ENCODE data around the gene CD36.

CD36 gene

DNA sequence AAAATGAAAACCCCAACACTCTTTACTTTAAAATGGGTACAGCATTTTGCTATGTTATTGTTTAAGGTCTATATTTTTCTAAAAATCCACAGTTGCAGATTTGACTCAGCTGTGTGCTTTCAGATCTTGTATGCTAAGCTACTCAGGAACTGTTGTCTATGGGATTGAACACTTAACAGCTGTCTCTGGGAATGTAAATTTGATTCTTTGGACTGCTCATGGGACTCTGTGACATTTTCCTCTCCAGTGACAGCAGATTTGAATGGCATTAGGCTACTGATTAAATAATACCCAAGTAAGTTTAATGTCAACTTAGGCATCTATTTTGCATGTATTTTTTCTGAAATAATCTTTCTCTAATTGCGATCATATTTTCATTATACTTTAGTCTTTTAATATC, 1.7 kb upstream of the CD36 start:
- H3F3A ChIP-seq (ENCODE audit: insufficient read depth, low read length): no peaks in the 10 kb centered on the region
- H3K27ac ChIP-seq (ENCODE audit: low read depth, low read length, poor library complexity, severe bottlenecking): no peak overlapping the region
- H3K79me2 ChIP-seq (ENCODE audit: insufficient read depth, low read length): no peaks in the 10 kb centered on the region
- no peak overlapping the region for H3K4me3 ChIP-seq (ENCODE audit: low read depth, low read length, poor library complexity, severe bottlenecking)
- no peak overlapping the region for H3K4me2 ChIP-seq (ENCODE audit: low read length)
- H3K9me3 ChIP-seq (ENCODE audit: low read length): no peaks in the 10 kb centered on the region
- H3K9ac ChIP-seq (ENCODE audit: low read length): no peak overlapping the region
- H3K4me1 ChIP-seq (ENCODE audit: insufficient read depth, low read length, severe bottlenecking): no peaks in the 10 kb centered on the region
- no peaks in the 10 kb centered on the region for H4K20me1 ChIP-seq (ENCODE audit: insufficient read depth, low read length)
- no peak overlapping the region for H2AFZ ChIP-seq (ENCODE audit: low read length)
- TF ChIP-seq, protein P1, sequence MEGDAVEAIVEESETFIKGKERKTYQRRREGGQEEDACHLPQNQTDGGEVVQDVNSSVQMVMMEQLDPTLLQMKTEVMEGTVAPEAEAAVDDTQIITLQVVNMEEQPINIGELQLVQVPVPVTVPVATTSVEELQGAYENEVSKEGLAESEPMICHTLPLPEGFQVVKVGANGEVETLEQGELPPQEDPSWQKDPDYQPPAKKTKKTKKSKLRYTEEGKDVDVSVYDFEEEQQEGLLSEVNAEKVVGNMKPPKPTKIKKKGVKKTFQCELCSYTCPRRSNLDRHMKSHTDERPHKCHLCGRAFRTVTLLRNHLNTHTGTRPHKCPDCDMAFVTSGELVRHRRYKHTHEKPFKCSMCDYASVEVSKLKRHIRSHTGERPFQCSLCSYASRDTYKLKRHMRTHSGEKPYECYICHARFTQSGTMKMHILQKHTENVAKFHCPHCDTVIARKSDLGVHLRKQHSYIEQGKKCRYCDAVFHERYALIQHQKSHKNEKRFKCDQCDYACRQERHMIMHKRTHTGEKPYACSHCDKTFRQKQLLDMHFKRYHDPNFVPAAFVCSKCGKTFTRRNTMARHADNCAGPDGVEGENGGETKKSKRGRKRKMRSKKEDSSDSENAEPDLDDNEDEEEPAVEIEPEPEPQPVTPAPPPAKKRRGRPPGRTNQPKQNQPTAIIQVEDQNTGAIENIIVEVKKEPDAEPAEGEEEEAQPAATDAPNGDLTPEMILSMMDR (IDR thresholded peaks at IDR 0.05; ENCODE audit: low read length): no peak
- no peak for TF ChIP-seq EZH2 (IDR thresholded peaks at IDR 0.05; ENCODE audit: borderline replicate concordance, low read length)
- no peaks in the 10 kb centered on the region for H3K9me2 ChIP-seq (ENCODE audit: low read depth, low read length)
- H3K27me3 ChIP-seq (ENCODE audit: insufficient read depth, low read length): no peaks in the 10 kb centered on the region
- H3K36me3 ChIP-seq (ENCODE audit: insufficient read depth, low read length): no peaks in the 10 kb centered on the region

DNA sequence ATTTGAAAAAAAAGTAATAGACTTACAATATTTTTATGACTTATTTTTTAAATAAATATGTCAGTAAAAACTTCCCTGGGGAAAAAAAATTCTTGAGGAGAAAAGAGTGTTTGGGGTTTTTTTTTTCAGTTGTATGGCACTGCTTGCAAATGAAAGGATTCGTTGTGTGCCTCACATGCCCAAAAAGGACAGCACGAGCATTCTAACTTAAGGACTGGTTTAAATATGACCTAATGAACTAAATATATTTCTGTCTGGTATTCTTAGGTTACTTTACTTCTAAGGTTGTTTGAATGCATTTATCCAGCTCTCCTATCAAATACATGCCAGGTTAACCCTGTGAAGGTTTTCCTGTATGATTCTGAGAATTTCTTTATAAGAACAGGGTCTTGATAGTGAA, 988 bp upstream of the CD36 start:
- Histone ChIP-seq H3K27ac (ENCODE audit: low read depth, low read length, poor library complexity, severe bottlenecking) (no peak overlapping the region), H3K4me2 (ENCODE audit: low read length) (no peak overlapping the region)

DNA sequence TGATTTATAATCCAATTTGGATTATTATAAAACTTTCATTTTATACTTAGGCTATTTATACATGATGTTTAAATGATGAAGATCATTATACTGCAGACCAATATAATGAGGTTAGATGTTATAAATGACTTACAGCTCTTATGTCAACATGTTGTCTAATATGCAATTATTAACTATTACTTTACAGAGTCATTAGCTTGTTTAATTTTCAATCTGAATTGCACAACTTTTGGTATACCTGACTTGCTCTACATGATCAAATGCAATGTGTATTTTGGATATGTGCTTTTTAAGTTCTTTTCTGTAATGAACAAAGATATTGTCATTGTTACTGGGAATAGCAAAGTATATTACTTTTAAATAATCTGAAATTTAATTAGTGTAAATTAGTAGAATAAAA, 569 bp downstream of the CD36 start:
- Histone ChIP-seq H3K9me3 (ENCODE audit: low read length) (no peaks in the 10 kb centered on the region), H3K9me2 (ENCODE audit: low read depth, low read length) (no peaks in the 10 kb centered on the region), H3K79me2 (ENCODE audit: insufficient read depth, low read length) (no peaks in the 10 kb centered on the region), H2AFZ (ENCODE audit: low read length) (no peak overlapping the region), H3K27me3 (ENCODE audit: insufficient read depth, low read length) (no peaks in the 10 kb centered on the region), H3K4me1 (ENCODE audit: insufficient read depth, low read length, severe bottlenecking) (no peaks in the 10 kb centered on the region), H3K9ac (ENCODE audit: low read length) (no peak overlapping the region), H3F3A (ENCODE audit: insufficient read depth, low read length) (no peaks in the 10 kb centered on the region), H3K36me3 (ENCODE audit: insufficient read depth, low read length) (no peaks in the 10 kb centered on the region), H3K27ac (ENCODE audit: low read depth, low read length, poor library complexity, severe bottlenecking) (no peak overlapping the region), H3K4me3 (ENCODE audit: low read depth, low read length, poor library complexity, severe bottlenecking) (no peak overlapping the region), H4K20me1 (ENCODE audit: insufficient read depth, low read length) (no peaks in the 10 kb centered on the region), H3K4me2 (ENCODE audit: low read length) (no peak overlapping the region)
- TF ChIP-seq, protein P1 (IDR thresholded peaks at IDR 0.05; ENCODE audit: low read length): no peak
- TF ChIP-seq EZH2 (IDR thresholded peaks at IDR 0.05; ENCODE audit: borderline replicate concordance, low read length): no peak

More for the DNA sequence above, 988 bp upstream of the CD36 start:
- Histone ChIP-seq H3K36me3 (ENCODE audit: insufficient read depth, low read length) (no peaks in the 10 kb centered on the region), H3K9me2 (ENCODE audit: low read depth, low read length) (no peaks in the 10 kb centered on the region), H3K4me3 (ENCODE audit: low read depth, low read length, poor library complexity, severe bottlenecking) (no peak overlapping the region), H2AFZ (ENCODE audit: low read length) (no peak overlapping the region), H3K9ac (ENCODE audit: low read length) (no peak overlapping the region), H3K79me2 (ENCODE audit: insufficient read depth, low read length) (no peaks in the 10 kb centered on the region), H3K4me1 (ENCODE audit: insufficient read depth, low read length, severe bottlenecking) (no peaks in the 10 kb centered on the region), H4K20me1 (ENCODE audit: insufficient read depth, low read length) (no peaks in the 10 kb centered on the region), H3K9me3 (ENCODE audit: low read length) (no peaks in the 10 kb centered on the region), H3F3A (ENCODE audit: insufficient read depth, low read length) (no peaks in the 10 kb centered on the region), H3K27me3 (ENCODE audit: insufficient read depth, low read length) (no peaks in the 10 kb centered on the region)
- TF ChIP-seq, protein P1 (IDR thresholded peaks at IDR 0.05; ENCODE audit: low read length): no peak
- no peak for TF ChIP-seq EZH2 (IDR thresholded peaks at IDR 0.05; ENCODE audit: borderline replicate concordance, low read length)
